Vagina (tissue), 2 donors: Measurements from ENCODE around the gene TP73.

Experiments
- POLR2A ChIP-seq, 2 donors: fragments of 450-650 bp; IDR thresholded peaks; one replicate each; pipeline ENCODE4 v1.6.1; 2017; ENCODE audit warnings: antibody characterized with exemption in 2 of 2, mild to moderate bottlenecking in 2 of 2, moderate library complexity in 2 of 2
- POLR2AphosphoS5 ChIP-seq, 2 donors: sonication (generic); formaldehyde crosslinking; IDR thresholded peaks; one replicate each; pipeline ENCODE4 v1.9.0; 2017; ENCODE audit warnings: antibody characterized with exemption in 2 of 2, mild to moderate bottlenecking in 2 of 2, low read depth in 1 of 2; ENCODE audit not compliant: insufficient read depth in 1 of 2
- TF ChIP-seq, protein P1 (sequence below), 3 experiments: fragments of 450-650 bp in 2 of 3; fragments of 200-600 bp in 1 of 3; sonication (generic) in 1 of 3; IDR thresholded peaks; one replicate each; pipeline ENCODE4 v1.5.1; 2017 to 2019; ENCODE audit warnings: antibody characterized with exemption in 3 of 3, mild to moderate bottlenecking in 2 of 3, moderate library complexity in 2 of 3

DNA sequence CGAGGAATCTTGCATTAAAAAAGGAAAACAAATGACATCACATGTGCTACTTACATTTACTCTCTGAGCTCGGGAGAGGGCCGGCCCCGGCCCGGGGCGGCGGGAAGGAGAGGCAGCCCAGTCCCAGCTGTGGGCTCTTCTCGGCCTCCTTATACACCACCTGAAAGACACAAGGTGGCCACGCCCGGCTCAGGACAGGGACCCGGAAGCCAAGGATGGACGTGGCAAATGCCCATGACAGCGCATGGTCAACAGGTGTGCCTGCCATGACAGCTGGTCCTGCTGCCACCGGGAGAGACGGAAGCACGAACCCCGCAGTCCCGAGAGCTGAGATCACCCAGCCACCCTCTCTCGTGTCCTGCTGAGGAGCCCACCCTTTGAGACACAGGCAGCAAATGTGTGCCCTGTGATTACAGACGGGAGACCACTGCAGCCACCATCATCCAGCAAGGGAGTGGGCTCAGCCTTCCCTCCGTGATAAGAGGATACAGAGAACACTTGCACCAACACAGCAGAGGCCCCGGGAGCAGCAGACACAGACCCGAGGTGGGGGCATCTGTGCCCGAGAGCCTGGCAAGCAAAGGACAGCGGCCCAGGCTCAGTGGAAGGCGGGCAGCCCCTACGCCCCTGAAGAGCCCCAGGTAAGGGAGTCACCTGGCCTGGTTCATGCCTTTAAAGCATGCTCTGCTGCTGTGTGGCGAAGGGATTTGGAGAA is 18.8 kb upstream of the TP73 start:
- no peak for TF ChIP-seq POLR2A (IDR thresholded peaks at IDR 0.05)
- TF ChIP-seq, protein P1, sequence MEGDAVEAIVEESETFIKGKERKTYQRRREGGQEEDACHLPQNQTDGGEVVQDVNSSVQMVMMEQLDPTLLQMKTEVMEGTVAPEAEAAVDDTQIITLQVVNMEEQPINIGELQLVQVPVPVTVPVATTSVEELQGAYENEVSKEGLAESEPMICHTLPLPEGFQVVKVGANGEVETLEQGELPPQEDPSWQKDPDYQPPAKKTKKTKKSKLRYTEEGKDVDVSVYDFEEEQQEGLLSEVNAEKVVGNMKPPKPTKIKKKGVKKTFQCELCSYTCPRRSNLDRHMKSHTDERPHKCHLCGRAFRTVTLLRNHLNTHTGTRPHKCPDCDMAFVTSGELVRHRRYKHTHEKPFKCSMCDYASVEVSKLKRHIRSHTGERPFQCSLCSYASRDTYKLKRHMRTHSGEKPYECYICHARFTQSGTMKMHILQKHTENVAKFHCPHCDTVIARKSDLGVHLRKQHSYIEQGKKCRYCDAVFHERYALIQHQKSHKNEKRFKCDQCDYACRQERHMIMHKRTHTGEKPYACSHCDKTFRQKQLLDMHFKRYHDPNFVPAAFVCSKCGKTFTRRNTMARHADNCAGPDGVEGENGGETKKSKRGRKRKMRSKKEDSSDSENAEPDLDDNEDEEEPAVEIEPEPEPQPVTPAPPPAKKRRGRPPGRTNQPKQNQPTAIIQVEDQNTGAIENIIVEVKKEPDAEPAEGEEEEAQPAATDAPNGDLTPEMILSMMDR (IDR thresholded peaks at IDR 0.05): no peak
- no peak for TF ChIP-seq POLR2AphosphoS5 (IDR thresholded peaks at IDR 0.05; ENCODE audit: insufficient read depth in 1 of 2, low read depth in 1 of 2)
